ENCODE measurements around the gene MEI4. TPM values are rescaled to one million over a fixed set of nuclear protein-coding genes. Genes with fewer than 3 reads are reported as not detected.

Gene MEI4
- total and polyA plus RNA-seq, 2 of the 13 experiments (the other 11 are each of a cell fraction or from before 2014, with no cell fraction given), result not detected

GRCh38 chr6:77715588-77715987 is 62.7 kb downstream of the MEI4 start:
- no peaks in the 10 kb centered on the region for H3K36me3 ChIP-seq (replicated peaks in 1 of 2; ENCODE audit: control insufficient read depth in 1 of 2, insufficient read depth in 2 of 2, low read length in 2 of 2)
- H3K4me2 ChIP-seq (ENCODE audit: low read depth, low read length), result no peak overlapping the region
- ChIA-PET POLR2A (no interaction called here), CTCF (ENCODE audit: low intra/inter-chr PET ratio, low total read pairs) (no interaction called here)
- intact Hi-C loops (cut with micrococcal nuclease; ENCODE audit: unreplicated experiment), result no loop called here
- H3K79me2 ChIP-seq (ENCODE audit: insufficient read depth, low read length), result no peaks in the 10 kb centered on the region
- TF ChIP-seq BCL3 (CRISPR knock-in tag; IDR thresholded peaks at IDR 0.05) (no peak), RAD51 (IDR thresholded peaks at IDR 0.05; ENCODE audit: borderline replicate concordance) (peak; percentile 57; the same call in 1 of the 2 replicates), SIX4 (CRISPR knock-in tag; IDR thresholded peaks at IDR 0.05) (no peak), ZZZ3 (CRISPR knock-in tag; IDR thresholded peaks at IDR 0.05; ENCODE audit: borderline replicate concordance) (no peak), RXRA (CRISPR knock-in tag; IDR thresholded peaks at IDR 0.05) (no peak)
- TF ChIP-seq, protein P1, sequence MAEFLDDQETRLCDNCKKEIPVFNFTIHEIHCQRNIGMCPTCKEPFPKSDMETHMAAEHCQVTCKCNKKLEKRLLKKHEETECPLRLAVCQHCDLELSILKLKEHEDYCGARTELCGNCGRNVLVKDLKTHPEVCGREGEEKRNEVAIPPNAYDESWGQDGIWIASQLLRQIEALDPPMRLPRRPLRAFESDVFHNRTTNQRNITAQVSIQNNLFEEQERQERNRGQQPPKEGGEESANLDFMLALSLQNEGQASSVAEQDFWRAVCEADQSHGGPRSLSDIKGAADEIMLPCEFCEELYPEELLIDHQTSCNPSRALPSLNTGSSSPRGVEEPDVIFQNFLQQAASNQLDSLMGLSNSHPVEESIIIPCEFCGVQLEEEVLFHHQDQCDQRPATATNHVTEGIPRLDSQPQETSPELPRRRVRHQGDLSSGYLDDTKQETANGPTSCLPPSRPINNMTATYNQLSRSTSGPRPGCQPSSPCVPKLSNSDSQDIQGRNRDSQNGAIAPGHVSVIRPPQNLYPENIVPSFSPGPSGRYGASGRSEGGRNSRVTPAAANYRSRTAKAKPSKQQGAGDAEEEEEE (CRISPR knock-in tag; IDR thresholded peaks at IDR 0.05; ENCODE audit: borderline replicate concordance), result no peak
- no peak overlapping the region for H2AFZ ChIP-seq (ENCODE audit: low read length)
- no peak overlapping the region for H3K27ac ChIP-seq (ENCODE audit: extremely low read length, insufficient read depth, low read length)
- no peak overlapping the region for H3K9ac ChIP-seq (ENCODE audit: insufficient read depth, low read depth, low read length)
- 24% methylated on average over 6 of the region's 6 CpGs for WGBS (ENCODE audit: low lambda C conversion rate)
- no peak overlapping the region for H3K4me3 ChIP-seq (replicated peaks in 1 of 3; ENCODE audit: insufficient read depth in 1 of 3, low read depth in 2 of 3, low read length in 3 of 3)
- no peak for FAIRE-seq
- DNase-seq (ENCODE audit: low spot score), result no peak
- H3K27me3 ChIP-seq (ENCODE audit: control insufficient read depth in 1 of 2, insufficient read depth in 2 of 2, low read length in 2 of 2), result no peaks in the 10 kb centered on the region
- no peaks in the 10 kb centered on the region for H4K20me1 ChIP-seq (ENCODE audit: insufficient read depth, low read length)
- no peaks in the 10 kb centered on the region for H3K4me1 ChIP-seq (ENCODE audit: insufficient read depth, low read length)
- in situ Hi-C loops (cut with HindIII; ENCODE audit: extremely low pct_ligation_motif_present, low pct_unique_long_range_greater_than_20kb), result no loop called here
- no TSS peak for BruUV-seq (replicated peaks)
- no peaks in the 10 kb centered on the region for H3K9me3 ChIP-seq (ENCODE audit: low read length)
- ATAC-seq, result no peak

DNA sequence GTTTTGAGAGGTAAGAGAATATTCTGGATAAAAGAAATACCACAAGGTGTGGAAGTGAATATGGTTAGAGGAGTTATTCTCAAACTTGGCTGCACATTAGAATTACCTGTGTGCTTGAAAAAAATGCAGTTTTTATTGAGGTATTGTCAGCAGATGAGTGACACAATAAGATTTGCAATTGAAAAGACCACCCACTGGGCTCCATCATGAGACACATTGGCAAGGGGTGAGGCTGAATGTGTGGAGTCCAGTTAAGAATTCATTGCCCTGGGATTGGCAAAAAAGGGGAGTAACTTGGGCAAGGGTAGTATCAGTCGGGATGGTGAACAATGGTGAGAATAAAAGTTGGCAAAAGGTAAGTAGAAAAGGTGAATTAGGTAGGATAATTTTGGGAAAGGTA is 63.5 kb downstream of the MEI4 start:
- WGBS (ENCODE audit: low lambda C conversion rate), result 0% methylated on average over 1 of the region's 1 CpG
- ATAC-seq, result no peak
- Histone ChIP-seq H3K9me3 (ENCODE audit: low read length) (no peaks in the 10 kb centered on the region), H3K4me3 (replicated peaks in 1 of 3; ENCODE audit: insufficient read depth in 1 of 3, low read depth in 2 of 3, low read length in 3 of 3) (no peak overlapping the region), H3K27me3 (ENCODE audit: control insufficient read depth in 1 of 2, insufficient read depth in 2 of 2, low read length in 2 of 2) (no peaks in the 10 kb centered on the region), H3K4me1 (ENCODE audit: insufficient read depth, low read length) (no peaks in the 10 kb centered on the region), H3K79me2 (ENCODE audit: insufficient read depth, low read length) (no peaks in the 10 kb centered on the region), H3K4me2 (ENCODE audit: low read depth, low read length) (no peak overlapping the region), H3K27ac (ENCODE audit: extremely low read length, insufficient read depth, low read length) (no peak overlapping the region), H2AFZ (ENCODE audit: low read length) (no peak overlapping the region), H4K20me1 (ENCODE audit: insufficient read depth, low read length) (no peaks in the 10 kb centered on the region), H3K9ac (ENCODE audit: insufficient read depth, low read depth, low read length) (no peak overlapping the region), H3K36me3 (replicated peaks in 1 of 2; ENCODE audit: control insufficient read depth in 1 of 2, insufficient read depth in 2 of 2, low read length in 2 of 2) (no peaks in the 10 kb centered on the region)
- POLR2A ChIA-PET, result no interaction called here
- intact Hi-C loops (cut with micrococcal nuclease; ENCODE audit: unreplicated experiment), result no loop called here
- CTCF ChIA-PET (ENCODE audit: low intra/inter-chr PET ratio, low total read pairs), result no interaction called here
- in situ Hi-C loops (cut with HindIII; ENCODE audit: extremely low pct_ligation_motif_present, low pct_unique_long_range_greater_than_20kb), result no loop called here
- no peak for DNase-seq (ENCODE audit: low spot score)
- BruUV-seq (replicated peaks), result no TSS peak
- no peak for FAIRE-seq
- TF ChIP-seq NR1H2 (CRISPR knock-in tag; IDR thresholded peaks at IDR 0.05; ENCODE audit: borderline replicate concordance, low read depth) (no peak), SOX5 (CRISPR knock-in tag; IDR thresholded peaks at IDR 0.05; ENCODE audit: borderline replicate concordance) (no peak), SMAD9 (CRISPR knock-in tag; IDR thresholded peaks at IDR 0.05) (no peak), HNF4A (CRISPR knock-in tag; IDR thresholded peaks at IDR 0.05) (no peak), POLR2AphosphoS2 (IDR thresholded peaks at IDR 0.05; ENCODE audit: low read depth, low read length) (no peak), HOXA5 (CRISPR knock-in tag; IDR thresholded peaks at IDR 0.05) (no peak)
- TF ChIP-seq, protein P2, sequence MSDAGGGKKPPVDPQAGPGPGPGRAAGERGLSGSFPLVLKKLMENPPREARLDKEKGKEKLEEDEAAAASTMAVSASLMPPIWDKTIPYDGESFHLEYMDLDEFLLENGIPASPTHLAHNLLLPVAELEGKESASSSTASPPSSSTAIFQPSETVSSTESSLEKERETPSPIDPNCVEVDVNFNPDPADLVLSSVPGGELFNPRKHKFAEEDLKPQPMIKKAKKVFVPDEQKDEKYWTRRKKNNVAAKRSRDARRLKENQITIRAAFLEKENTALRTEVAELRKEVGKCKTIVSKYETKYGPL (CRISPR knock-in tag; IDR thresholded peaks at IDR 0.05), result no peak

Measured in HepG2 (cell line).